ENCODE results near the gene WDR37. TPM values are rescaled to one million over a fixed set of nuclear protein-coding genes. Genes with fewer than 3 reads are reported as not detected.

WDR37 gene
- total and polyA plus RNA-seq, 12 donors: 15.8 to 32.7 (median 23.3) TPM

DNA sequence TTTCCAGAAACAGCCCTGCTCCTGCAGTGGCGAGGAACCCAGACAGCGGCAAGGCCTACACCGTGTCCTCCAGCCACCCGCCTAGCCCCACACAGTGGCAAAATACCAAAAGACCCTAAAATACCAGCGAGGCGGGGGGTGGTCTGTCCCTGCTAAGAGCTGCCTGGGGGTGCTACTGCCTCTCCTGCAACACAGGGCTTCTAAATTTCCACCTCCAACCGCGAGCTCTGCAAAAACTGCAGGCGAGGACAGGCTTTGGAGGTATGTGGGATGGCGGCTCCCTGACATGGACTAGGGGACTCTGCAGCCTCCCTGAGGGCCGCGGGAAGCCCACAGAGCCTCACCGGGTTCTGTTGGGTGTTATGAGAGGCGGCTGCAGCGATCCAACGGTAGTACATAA, 122.3 kb downstream of the WDR37 start:
- H3K27ac ChIP-seq: no peak overlapping the region
- H3K27me3 ChIP-seq: no peaks in the 10 kb centered on the region
- H3K9me3 ChIP-seq (replicated peaks in 1 of 3): no peaks in the 10 kb centered on the region
- intact Hi-C loops (cut with DNase I): no loop called here
- WGBS, 4 donors: 78 to 91% (median 88%) methylated on average over 10 to 16 of the region's 16 CpGs
- no peak overlapping the region for H3K4me3 ChIP-seq
- no peak for DNase-seq
- TF ChIP-seq, protein P1, sequence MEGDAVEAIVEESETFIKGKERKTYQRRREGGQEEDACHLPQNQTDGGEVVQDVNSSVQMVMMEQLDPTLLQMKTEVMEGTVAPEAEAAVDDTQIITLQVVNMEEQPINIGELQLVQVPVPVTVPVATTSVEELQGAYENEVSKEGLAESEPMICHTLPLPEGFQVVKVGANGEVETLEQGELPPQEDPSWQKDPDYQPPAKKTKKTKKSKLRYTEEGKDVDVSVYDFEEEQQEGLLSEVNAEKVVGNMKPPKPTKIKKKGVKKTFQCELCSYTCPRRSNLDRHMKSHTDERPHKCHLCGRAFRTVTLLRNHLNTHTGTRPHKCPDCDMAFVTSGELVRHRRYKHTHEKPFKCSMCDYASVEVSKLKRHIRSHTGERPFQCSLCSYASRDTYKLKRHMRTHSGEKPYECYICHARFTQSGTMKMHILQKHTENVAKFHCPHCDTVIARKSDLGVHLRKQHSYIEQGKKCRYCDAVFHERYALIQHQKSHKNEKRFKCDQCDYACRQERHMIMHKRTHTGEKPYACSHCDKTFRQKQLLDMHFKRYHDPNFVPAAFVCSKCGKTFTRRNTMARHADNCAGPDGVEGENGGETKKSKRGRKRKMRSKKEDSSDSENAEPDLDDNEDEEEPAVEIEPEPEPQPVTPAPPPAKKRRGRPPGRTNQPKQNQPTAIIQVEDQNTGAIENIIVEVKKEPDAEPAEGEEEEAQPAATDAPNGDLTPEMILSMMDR (IDR thresholded peaks at IDR 0.05): no peak
- no peak for TF ChIP-seq POLR2A (IDR thresholded peaks at IDR 0.05)
- no peaks in the 10 kb centered on the region for H3K4me1 ChIP-seq (replicated peaks in 1 of 2)
- H3K36me3 ChIP-seq (replicated peaks in 1 of 2): no peaks in the 10 kb centered on the region

GRCh38 chr10:1179346-1180070, 123.3 kb downstream of the WDR37 start:
- WGBS, 4 donors: 80 to 92% (median 88%) methylated on average over 20 of the region's 20 CpGs

DNA sequence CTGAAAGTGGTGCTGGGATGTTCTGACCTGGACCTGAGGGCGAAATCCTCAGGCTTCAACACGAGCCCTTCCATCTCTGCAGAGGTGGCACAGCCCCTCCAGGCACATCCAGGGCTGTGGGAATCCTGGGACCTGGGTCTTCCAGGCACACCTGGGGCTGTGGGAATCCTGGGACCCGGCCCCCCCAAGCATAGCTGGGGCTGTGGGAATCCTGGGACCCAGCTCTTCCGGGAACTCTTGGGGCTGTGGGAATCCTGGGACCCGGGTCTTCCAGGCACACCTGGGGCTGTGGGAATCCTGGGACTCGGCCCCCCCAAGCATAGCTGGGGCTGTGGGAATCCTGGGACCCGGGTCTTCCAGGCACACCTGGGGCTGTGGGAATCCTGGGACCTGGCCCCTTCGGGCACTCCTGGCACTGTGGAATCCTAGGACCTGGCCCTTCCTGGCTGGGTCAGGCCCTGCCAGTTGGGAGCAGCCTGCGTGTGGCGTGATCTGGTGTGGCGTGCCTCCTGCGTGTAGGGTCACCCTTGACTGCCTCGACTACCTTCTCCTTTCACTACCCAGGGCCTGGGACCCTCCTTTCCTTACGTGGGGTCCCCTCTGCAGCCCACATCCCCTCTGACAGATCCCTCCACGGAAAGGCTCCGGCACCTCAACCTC, 124.0 kb downstream of the WDR37 start:
- no peak for DNase-seq
- Histone ChIP-seq H3K4me1 (replicated peaks in 1 of 2) (no peaks in the 10 kb centered on the region), H3K27me3 (no peaks in the 10 kb centered on the region), H3K27ac (no peak overlapping the region), H3K36me3 (replicated peaks in 1 of 2) (no peaks in the 10 kb centered on the region), H3K9me3 (replicated peaks in 1 of 3) (no peaks in the 10 kb centered on the region), H3K4me3 (no peak overlapping the region)
- TF ChIP-seq, protein P1 (IDR thresholded peaks at IDR 0.05): no peak
- no peak for TF ChIP-seq POLR2A (IDR thresholded peaks at IDR 0.05)
- intact Hi-C loops (cut with DNase I): no loop called here
- 79 to 91% (median 81%) methylated on average over 9 to 16 of the region's 16 CpGs for WGBS, 4 donors

More at GRCh38 chr10:1179346-1180070, 123.3 kb downstream of the WDR37 start:
- no peak for DNase-seq
- intact Hi-C loops (cut with DNase I): no loop called here
- Histone ChIP-seq H3K27me3 (no peaks in the 10 kb centered on the region), H3K4me3 (no peak overlapping the region), H3K27ac (no peak overlapping the region), H3K36me3 (replicated peaks in 1 of 2) (no peaks in the 10 kb centered on the region), H3K4me1 (replicated peaks in 1 of 2) (no peaks in the 10 kb centered on the region), H3K9me3 (replicated peaks in 1 of 3) (no peaks in the 10 kb centered on the region)
- TF ChIP-seq, protein P1 (IDR thresholded peaks at IDR 0.05): no peak
- no peak for TF ChIP-seq POLR2A (IDR thresholded peaks at IDR 0.05)

DNA sequence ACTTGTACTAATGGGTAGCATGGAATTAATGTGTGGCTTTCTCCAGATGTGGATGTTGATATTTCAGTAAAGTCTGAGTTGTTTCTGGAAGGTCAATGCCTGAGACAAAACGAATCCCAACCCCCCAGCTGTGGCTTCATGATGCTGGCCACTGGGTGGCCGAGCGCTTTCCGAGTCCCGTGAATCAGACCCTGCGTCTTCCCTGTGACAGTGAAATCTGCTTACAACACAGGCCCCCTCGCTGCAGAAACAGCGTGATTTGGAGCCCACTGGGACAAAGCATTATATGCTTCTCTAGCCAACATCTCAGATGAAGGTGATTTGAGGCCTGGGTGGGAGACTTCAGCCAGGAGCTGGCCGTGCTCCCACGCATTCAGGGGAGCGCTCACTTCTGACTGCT, 124.7 kb downstream of the WDR37 start:
- DNase-seq: no peak
- no peak for TF ChIP-seq POLR2A (IDR thresholded peaks at IDR 0.05)
- TF ChIP-seq, protein P1 (IDR thresholded peaks at IDR 0.05): no peak
- no peak overlapping the region for H3K27ac ChIP-seq

More for the DNA sequence above, 124.7 kb downstream of the WDR37 start:
- Histone ChIP-seq H3K36me3 (replicated peaks in 1 of 2) (no peaks in the 10 kb centered on the region), H3K27me3 (no peaks in the 10 kb centered on the region), H3K9me3 (replicated peaks in 1 of 3) (no peaks in the 10 kb centered on the region), H3K4me3 (no peak overlapping the region), H3K4me1 (replicated peaks in 1 of 2) (no peaks in the 10 kb centered on the region)
- 75 to 83% (median 79%) methylated on average over 10 to 11 of the region's 11 CpGs for WGBS, 4 donors
- intact Hi-C loops (cut with DNase I): no loop called here

Other genes with a start within 250 kb of the WDR37 start
- gene LARP4B, start 124.7 kb upstream of the WDR37 start, total RNA-seq: 100 to 1,000 TPM in 2 of 9 donors, 10 to 100 TPM in 7; 33.7 to 145 (median 80.0) TPM
- gene LARP4B, start 124.7 kb upstream of the WDR37 start, polyA plus RNA-seq: 10 to 100 TPM; 17.2 to 63.0 (median 18.1) TPM
- gene GTPBP4, start 68.0 kb upstream of the WDR37 start, total RNA-seq: 100 to 1,000 TPM in 2 of 9 donors, 10 to 100 TPM in 7; 15.2 to 134 (median 33.0) TPM
- 100 to 1,000 TPM in 1 of 3 donors, 10 to 100 TPM in 2; 25.9 to 196 (median 33.8) TPM for gene GTPBP4, start 68.0 kb upstream of the WDR37 start, polyA plus RNA-seq
- under 1 TPM in 1 of 9 donors, not detected in 8; 0.28 TPM for gene IDI2, start 30.5 kb upstream of the WDR37 start, total RNA-seq
- gene IDI2, start 30.5 kb upstream of the WDR37 start, polyA plus RNA-seq: under 1 TPM in 1 of 3 donors, not detected in 2; 0.07 TPM
- gene IDI1, start 7.3 kb upstream of the WDR37 start, total RNA-seq: 1,000 to 10,000 TPM in 1 of 9 donors, 100 to 1,000 TPM in 1, 10 to 100 TPM in 7; 30.1 to 1,056 (median 52.8) TPM
- gene IDI1, start 7.3 kb upstream of the WDR37 start, polyA plus RNA-seq: 100 to 1,000 TPM in 1 of 3 donors, 10 to 100 TPM in 2; 20.4 to 789 (median 26.2) TPM